ENCODE data around the gene ATXN2. TPM values are rescaled to one million over a fixed set of nuclear protein-coding genes. Genes with fewer than 3 reads are reported as not detected.

Gene ATXN2
- total RNA-seq, 2 donors from 2014 or later = 57.8 to 64.4 TPM

Other genes starting within 250 kb of the ATXN2 start
- 10 to 100 TPM in 1 of 2 donors, 1 to 10 TPM in 1; 8.3 to 10.2 TPM for gene PHETA1, start 230.2 kb downstream of the ATXN2 start, total RNA-seq
- gene SH2B3, start 193.4 kb downstream of the ATXN2 start, total RNA-seq = 10 to 100 TPM; 31.9 to 32.4 TPM
- 10 to 100 TPM; 12.4 to 14.4 TPM for gene BRAP, start 86.6 kb upstream of the ATXN2 start, total RNA-seq
- 10 to 100 TPM; 11.6 to 19.1 TPM for gene ACAD10, start 86.7 kb upstream of the ATXN2 start, total RNA-seq
- 10 to 100 TPM; 79.9 to 96.9 TPM for gene ALDH2, start 167.6 kb upstream of the ATXN2 start, total RNA-seq
- 10 to 100 TPM; 33.0 to 33.9 TPM for gene MAPKAPK5, start 242.9 kb upstream of the ATXN2 start, total RNA-seq